HG03354 (cell line): Measurements from ENCODE around the gene SPRY2.

Source experiments
- ATAC-seq: cut with Tn5 transposase; IDR thresholded peaks from one replicate; pipeline ENCODE4 v1.9.1; 2021; ENCODE audit warnings: mild to moderate bottlenecking; ENCODE audit not compliant: unreplicated experiment, poor library complexity, severe bottlenecking

The SPRY2 gene

GRCh38 chr13:80341101-80341755 lies at the start of gene SPRY2:
Gene SPRY2, minus strand, starts transcription at chr13:80341126. Its CDS starts 3,421 bp downstream, at chr13:80337705.
- ATAC-seq: peak; percentile 62

- ATAC-seq: no peak
Observed at GRCh38 chr13:80390338-80390737, 49.4 kb upstream of the SPRY2 start.

GRCh38 chr13:80389073-80390038 lies 48.4 kb upstream of the SPRY2 start:
- no peak for ATAC-seq

- no peak for ATAC-seq
Observed at GRCh38 chr13:80388506-80388905, 47.6 kb upstream of the SPRY2 start.

GRCh38 chr13:80386592-80386991 lies 45.7 kb upstream of the SPRY2 start:
- no peak for ATAC-seq

GRCh38 chr13:80386002-80386401 lies 45.1 kb upstream of the SPRY2 start:
- no peak for ATAC-seq

GRCh38 chr13:80382576-80382975 lies 41.6 kb upstream of the SPRY2 start:
- ATAC-seq: no peak

- ATAC-seq: no peak
Observed at GRCh38 chr13:80379245-80379644, 38.3 kb upstream of the SPRY2 start.

GRCh38 chr13:80376554-80376953 lies 35.6 kb upstream of the SPRY2 start:
- ATAC-seq: no peak

- ATAC-seq: no peak
Observed at GRCh38 chr13:80374901-80375300, 34.0 kb upstream of the SPRY2 start.

- ATAC-seq: no peak
Observed at GRCh38 chr13:80374444-80374843, 33.5 kb upstream of the SPRY2 start.

- no peak for ATAC-seq
Observed at GRCh38 chr13:80371840-80372509, 31.0 kb upstream of the SPRY2 start.

GRCh38 chr13:80367473-80367872 lies 26.5 kb upstream of the SPRY2 start:
- ATAC-seq: no peak

- ATAC-seq: no peak
Observed at GRCh38 chr13:80363890-80364503, 23.1 kb upstream of the SPRY2 start.

- ATAC-seq: no peak
Observed at GRCh38 chr13:80362481-80362880, 21.6 kb upstream of the SPRY2 start.

GRCh38 chr13:80361883-80362327 lies 21.0 kb upstream of the SPRY2 start:
- peak; percentile 86 for ATAC-seq

- no peak for ATAC-seq
Observed at GRCh38 chr13:80361298-80361697, 20.4 kb upstream of the SPRY2 start.

- no peak for ATAC-seq
Observed at GRCh38 chr13:80360453-80360800, 19.5 kb upstream of the SPRY2 start.

GRCh38 chr13:80359778-80360452 lies 19.0 kb upstream of the SPRY2 start:
- no peak for ATAC-seq

- ATAC-seq: no peak
Observed at GRCh38 chr13:80359414-80359777, 18.5 kb upstream of the SPRY2 start.
